Fibroblast of lung (primary cell): ENCODE results near the gene KRT80.

Experiments used
- CTCF ChIP-seq, 2 donors: IDR thresholded peaks in 1 of 2; conservative IDR thresholded peaks in 1 of 2; 1 replicate in 1 of 2; 2 replicates in 1 of 2; pipeline ENCODE4 v1.5.1; 2011 to 2012; ENCODE audit warnings: low read length in 2 of 2, control low read depth in 1 of 2, inconsistent platforms in 1 of 2, low read depth in 1 of 2, mild to moderate bottlenecking in 1 of 2
- EZH2 ChIP-seq: IDR thresholded peaks from 2 replicates; pipeline ENCODE4 v1.5.1; 2012; ENCODE audit warnings: low read length, control low read depth, mild to moderate bottlenecking; ENCODE audit errors: missing control alignments

- TF ChIP-seq CTCF (conservative IDR thresholded peaks at IDR 0.05 in 1 of 2, IDR thresholded peaks at IDR 0.05 in 1 of 2; ENCODE audit: low read depth in 1 of 2, low read length in 2 of 2), result no peak
- no peak for TF ChIP-seq EZH2
Observed at GRCh38 chr12:52191841-52192791, at the start of gene KRT80.
